GM18861 (cell line): ENCODE results near the gene CH25H.
"Not testable (repeated sequence)": the region's sequence is repeated elsewhere in the genome, so short reads cannot be mapped to it uniquely, and the experiment has no call there.

Experiments
- ATAC-seq: cut with Tn5 transposase; IDR thresholded peaks from one replicate; pipeline ENCODE4 v1.9.1; 2021; ENCODE audit not compliant: unreplicated experiment

Gene CH25H

GRCh38 chr10:89202033-89202425 lies 5.1 kb downstream of the CH25H start:
- ATAC-seq, result no peak

- ATAC-seq, result no peak
These were observed 5.6 kb downstream of the CH25H start for GRCh38 chr10:89201345-89202032.

- no peak for ATAC-seq
These were observed 9.6 kb downstream of the CH25H start for GRCh38 chr10:89197473-89197872.

DNA sequence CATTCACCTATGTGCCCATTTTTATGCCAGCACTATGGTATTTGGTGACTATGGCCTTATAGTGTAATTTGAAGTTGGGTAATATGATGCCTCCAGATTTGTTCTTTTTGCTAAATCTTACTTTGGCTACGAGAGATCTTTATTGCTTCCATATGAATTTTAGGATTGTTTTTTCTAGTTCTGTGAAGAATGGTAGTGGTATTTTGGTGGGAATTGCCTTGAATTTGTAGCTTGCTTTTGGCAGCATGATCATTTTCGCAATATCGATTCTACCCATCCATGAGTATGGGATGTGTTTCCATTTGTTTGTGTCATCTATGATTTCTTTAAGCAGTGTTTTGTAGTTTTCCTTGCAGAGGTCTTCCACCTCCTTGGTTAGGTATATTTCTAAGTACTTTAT lies 15.8 kb downstream of the CH25H start:
- ATAC-seq, result not testable (repeated sequence)

- no peak for ATAC-seq
These were observed 17.8 kb downstream of the CH25H start for GRCh38 chr10:89189211-89189734.

DNA sequence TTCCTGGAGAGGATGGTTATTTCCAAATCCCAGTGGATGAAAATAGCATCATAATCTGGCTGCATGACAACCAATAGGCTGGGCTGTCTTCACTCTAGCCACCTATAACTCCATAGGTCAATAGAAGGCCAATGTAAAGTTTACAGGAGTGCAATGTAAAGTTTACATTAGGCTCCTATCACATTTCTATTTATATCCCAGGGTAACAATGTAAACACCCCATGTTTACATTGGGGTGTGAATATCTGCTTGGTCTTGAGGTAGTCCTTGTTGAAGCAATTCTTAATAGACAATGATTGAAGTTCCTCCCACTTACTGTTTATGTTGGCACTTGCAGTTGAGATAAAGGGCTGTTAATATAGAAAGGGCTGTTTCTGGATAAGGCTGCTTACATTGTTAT lies 21.5 kb downstream of the CH25H start:
- no peak for ATAC-seq

DNA sequence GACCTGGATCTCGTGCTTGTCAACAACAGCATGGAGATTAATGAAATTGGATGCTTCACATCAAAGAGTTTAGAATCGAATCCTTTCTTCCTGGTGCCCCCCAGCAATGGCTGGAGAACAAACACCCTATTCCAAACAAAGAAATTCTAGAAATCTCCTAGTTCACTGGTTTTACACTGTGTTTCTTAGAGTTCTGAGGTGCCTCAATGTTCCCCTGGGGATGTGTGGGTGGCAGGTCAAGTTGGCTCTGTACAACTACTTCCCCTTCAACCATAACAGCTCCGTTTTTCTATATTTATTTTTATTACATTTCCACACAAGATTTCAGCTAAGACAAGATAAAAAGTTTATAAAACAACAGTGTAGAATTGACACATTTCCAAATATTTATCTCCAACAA lies 22.5 kb downstream of the CH25H start:
- ATAC-seq, result no peak

- no peak for ATAC-seq
These were observed 23.5 kb downstream of the CH25H start for GRCh38 chr10:89183571-89183970.

GRCh38 chr10:89182894-89183293 lies 24.2 kb downstream of the CH25H start:
- no peak for ATAC-seq

DNA sequence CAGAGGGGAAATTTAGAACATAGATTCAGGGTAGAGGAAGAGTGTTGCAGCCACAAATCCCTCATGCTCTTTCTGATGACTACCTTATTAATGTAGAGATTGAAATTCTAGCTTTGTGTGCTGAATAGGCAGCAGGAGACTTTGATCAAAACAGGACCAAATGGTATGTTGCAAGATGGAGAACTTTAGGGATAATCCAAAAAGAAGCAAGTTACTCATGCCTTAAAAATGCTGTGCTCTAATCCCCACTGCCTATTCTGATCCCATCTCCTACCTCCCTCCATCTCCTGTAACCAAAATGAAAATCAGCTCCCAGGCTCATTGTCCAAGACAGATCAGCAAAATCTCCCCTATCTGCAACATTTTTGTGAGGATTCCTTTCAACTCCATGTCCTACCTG lies 31.3 kb downstream of the CH25H start:
- ATAC-seq, result no peak

DNA sequence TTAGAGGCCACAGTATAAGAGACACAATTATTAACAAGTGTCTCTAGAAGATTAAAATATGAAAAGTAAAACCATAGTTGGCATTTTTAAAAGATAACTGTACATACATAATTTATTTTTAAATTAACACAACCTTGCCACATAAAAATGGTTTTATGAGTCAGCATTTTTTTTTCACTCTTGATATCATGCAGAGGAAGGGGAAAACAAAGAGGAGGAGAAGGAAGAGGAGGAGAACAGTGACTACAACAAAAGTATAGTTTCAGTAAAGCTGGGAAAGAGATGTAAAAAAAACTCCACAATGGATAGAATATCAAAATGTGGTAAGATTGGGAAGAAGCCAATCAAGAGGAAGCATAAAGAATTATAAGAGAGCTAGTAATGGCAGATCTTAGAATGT lies 34.0 kb downstream of the CH25H start:
- ATAC-seq, result no peak

- no peak for ATAC-seq
These were observed 35.1 kb downstream of the CH25H start for GRCh38 chr10:89171996-89172395.

DNA sequence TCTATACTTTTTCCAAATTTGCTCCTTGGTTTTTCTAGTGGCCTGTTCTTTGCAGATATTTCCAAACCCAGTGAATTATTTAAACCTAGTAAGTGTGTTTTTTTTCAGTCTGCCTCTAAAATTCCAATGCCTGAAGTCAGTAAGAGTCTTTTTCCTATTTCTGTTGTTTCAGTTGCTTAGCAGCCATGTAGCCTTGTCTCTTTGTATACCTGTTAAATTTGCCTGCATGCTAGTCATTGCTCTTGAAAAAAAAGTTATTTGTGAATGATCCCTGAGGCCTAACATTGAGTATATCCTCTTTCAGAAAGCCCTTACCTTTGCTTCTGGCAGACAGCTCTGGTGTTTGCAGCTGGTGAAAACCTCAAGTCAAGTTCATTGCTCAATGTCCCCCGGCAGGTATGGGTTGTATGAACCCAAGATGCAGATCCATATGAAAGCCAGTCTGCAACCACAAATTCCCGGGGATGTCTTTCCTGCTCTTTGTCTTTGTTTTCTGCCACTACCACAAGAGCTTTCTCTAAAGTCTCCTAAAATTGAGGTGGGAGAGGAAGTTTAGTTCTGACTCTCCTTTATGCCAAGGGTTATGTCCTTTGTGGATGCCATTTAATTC lies 35.7 kb downstream of the CH25H start:
- ATAC-seq, result no peak

GRCh38 chr10:89168354-89168900 lies 38.7 kb downstream of the CH25H start:
- not testable (repeated sequence) for ATAC-seq

- ATAC-seq, result no peak
These were observed 39.2 kb downstream of the CH25H start for GRCh38 chr10:89167915-89168314.

- no peak for ATAC-seq
These were observed 41.2 kb downstream of the CH25H start for GRCh38 chr10:89165923-89166322.

DNA sequence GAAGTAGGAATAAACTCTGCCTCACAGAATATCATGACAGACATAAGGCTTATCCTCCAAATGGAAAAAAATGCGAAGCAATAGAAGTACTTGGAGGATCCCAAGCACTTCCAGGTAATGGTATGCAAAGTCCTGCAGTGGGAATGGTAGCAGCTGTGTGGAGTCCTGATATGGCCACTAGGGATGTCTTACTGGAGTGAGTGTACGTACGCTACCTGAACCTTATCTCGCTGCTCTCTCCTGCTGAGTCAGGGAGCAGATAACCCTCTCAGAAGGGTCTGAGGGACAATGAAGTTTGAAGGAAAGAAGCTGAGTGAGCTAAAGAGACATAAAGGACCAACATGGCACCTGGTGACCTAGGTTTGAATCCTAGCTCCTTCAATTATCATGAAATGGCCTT lies 42.2 kb downstream of the CH25H start:
- no peak for ATAC-seq

- ATAC-seq, result peak; percentile 26
These were observed 43.0 kb downstream of the CH25H start for GRCh38 chr10:89164080-89164479.

- peak; percentile 92 for ATAC-seq
These were observed 43.7 kb downstream of the CH25H start for GRCh38 chr10:89163265-89163995.

GRCh38 chr10:89162596-89162995 lies 44.5 kb downstream of the CH25H start:
- no peak for ATAC-seq

GRCh38 chr10:89160339-89160738 lies 46.8 kb downstream of the CH25H start:
- ATAC-seq, result no peak

DNA sequence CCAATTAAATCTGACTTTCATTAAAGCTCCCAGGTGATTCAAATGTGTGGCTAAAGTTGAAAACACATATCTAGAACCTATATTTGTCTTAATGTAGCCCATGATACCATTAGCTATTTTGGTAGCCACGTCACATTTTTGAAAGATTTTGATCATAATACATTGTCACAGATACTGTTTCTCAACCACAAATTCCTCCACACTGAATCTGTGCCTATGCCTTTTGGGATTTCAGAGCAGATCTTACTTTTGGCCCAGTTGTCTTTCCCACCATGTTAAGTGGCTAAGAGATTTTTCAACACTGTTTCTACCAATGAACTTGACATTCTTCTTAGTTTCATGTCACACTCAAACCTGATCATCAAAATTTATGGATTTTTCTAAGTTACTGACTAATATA lies 47.4 kb downstream of the CH25H start:
- no peak for ATAC-seq
